ENCODE measurements around the gene NFASC.

NFASC gene

GRCh38 chr1:204846546-204846945, 24.1 kb upstream of the NFASC start:
- CTCF ChIA-PET, result interaction anchor here (0.6 kb wide), 2 partner anchors 411 to 677 kb away, joined by 3 read pairs; no protein-coding TSS in a partner anchor
- POLR2A ChIA-PET, result no interaction called here

DNA sequence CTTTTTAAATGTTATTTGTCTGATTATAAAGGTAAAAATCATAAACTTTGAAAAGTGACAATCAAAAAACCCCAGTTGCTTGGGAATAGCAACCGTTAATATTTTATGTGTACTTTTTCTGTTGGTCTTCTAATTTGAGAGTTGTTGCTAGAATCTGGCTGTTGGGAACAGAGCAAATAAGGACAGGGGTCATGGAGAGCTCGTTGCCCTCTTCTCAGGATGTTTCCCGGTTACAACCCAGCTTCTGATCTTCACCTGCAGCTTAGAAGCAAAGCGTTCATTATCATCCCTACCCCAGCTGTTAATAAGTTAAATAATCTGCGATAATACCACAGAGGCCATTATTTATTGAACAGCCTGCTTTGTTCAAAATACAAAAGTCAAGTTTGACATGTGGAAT, 22.1 kb upstream of the NFASC start:
- ChIA-PET POLR2A (no interaction called here), CTCF (interaction anchor here (0.6 kb wide), 2 partner anchors 16 to 118 kb away, joined by 3 read pairs; no protein-coding TSS in a partner anchor)
- no peak overlapping the region for H3K4me3 ChIP-seq (ENCODE audit: low read depth, low read length)
- no peaks in the 10 kb centered on the region for H3K4me1 ChIP-seq (ENCODE audit: control insufficient read depth, insufficient read depth, low read length)
- H3K27ac ChIP-seq (ENCODE audit: extremely low read depth, low read depth, low read length), result no peak overlapping the region
- TF ChIP-seq ZNF785 (tag by site-specific recombination; IDR thresholded peaks at IDR 0.05) (no peak), ZBTB1 (tag by site-specific recombination; IDR thresholded peaks at IDR 0.05) (no peak), ZNF585B (tag by site-specific recombination; IDR thresholded peaks at IDR 0.05) (no peak), ZNF175 (tag by site-specific recombination; IDR thresholded peaks at IDR 0.05) (no peak), ZNF155 (tag by site-specific recombination; IDR thresholded peaks at IDR 0.05) (no peak), ZFP41 (tag by site-specific recombination; IDR thresholded peaks at IDR 0.05; ENCODE audit: borderline replicate concordance) (no peak), ZNF623 (tag by site-specific recombination; IDR thresholded peaks at IDR 0.05) (no peak), ZNF555 (tag by site-specific recombination; conservative IDR thresholded peaks at IDR 0.05) (no peak), KLF7 (tag by site-specific recombination; IDR thresholded peaks at IDR 0.05; ENCODE audit: borderline replicate concordance) (no peak), ZNF280D (tag by site-specific recombination; IDR thresholded peaks at IDR 0.05) (no peak), PRDM2 (tag by site-specific recombination; IDR thresholded peaks at IDR 0.05; ENCODE audit: borderline replicate concordance) (no peak), ZNF830 (tag by site-specific recombination; IDR thresholded peaks at IDR 0.05; ENCODE audit: low read depth) (no peak), GLIS1 (tag by site-specific recombination; IDR thresholded peaks at IDR 0.05) (no peak), ZBTB44 (tag by site-specific recombination; IDR thresholded peaks at IDR 0.05) (no peak)
- TF ChIP-seq, protein P1, sequence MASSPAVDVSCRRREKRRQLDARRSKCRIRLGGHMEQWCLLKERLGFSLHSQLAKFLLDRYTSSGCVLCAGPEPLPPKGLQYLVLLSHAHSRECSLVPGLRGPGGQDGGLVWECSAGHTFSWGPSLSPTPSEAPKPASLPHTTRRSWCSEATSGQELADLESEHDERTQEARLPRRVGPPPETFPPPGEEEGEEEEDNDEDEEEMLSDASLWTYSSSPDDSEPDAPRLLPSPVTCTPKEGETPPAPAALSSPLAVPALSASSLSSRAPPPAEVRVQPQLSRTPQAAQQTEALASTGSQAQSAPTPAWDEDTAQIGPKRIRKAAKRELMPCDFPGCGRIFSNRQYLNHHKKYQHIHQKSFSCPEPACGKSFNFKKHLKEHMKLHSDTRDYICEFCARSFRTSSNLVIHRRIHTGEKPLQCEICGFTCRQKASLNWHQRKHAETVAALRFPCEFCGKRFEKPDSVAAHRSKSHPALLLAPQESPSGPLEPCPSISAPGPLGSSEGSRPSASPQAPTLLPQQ (tag by site-specific recombination; IDR thresholded peaks at IDR 0.05), result no peak
- H3K9me3 ChIP-seq (ENCODE audit: control insufficient read depth, insufficient read depth, low read depth, low read length), result no peaks in the 10 kb centered on the region
- H3K36me3 ChIP-seq (ENCODE audit: control insufficient read depth in 2 of 2, insufficient read depth in 1 of 2, low read length in 2 of 2), result no peaks in the 10 kb centered on the region

More at GRCh38 chr1:204846546-204846945, 24.1 kb upstream of the NFASC start:
- Histone ChIP-seq H3K4me1 (ENCODE audit: control insufficient read depth, insufficient read depth, low read length) (0 out of 2 replicates have a peak, but pooled peaks cover 2% of the 10 kb centered on the region), H3K4me3 (ENCODE audit: low read depth, low read length) (no peak overlapping the region), H3K9me3 (ENCODE audit: control insufficient read depth, insufficient read depth, low read depth, low read length) (no peaks in the 10 kb centered on the region), H3K36me3 (ENCODE audit: control insufficient read depth in 2 of 2, insufficient read depth in 1 of 2, low read length in 2 of 2) (no peaks in the 10 kb centered on the region), H3K27ac (ENCODE audit: extremely low read depth, low read depth, low read length) (no peak overlapping the region)
- TF ChIP-seq ZNF423 (tag by site-specific recombination; IDR thresholded peaks at IDR 0.05), result no peak
- TF ChIP-seq ZIC2 (tag by site-specific recombination; IDR thresholded peaks at IDR 0.05), result 0 out of 2 replicates have a peak, but pooled peaks have one; percentile 53
